GM13977 (cell line): ENCODE results near the gene ERMN.
"Not testable (repeated sequence)": the region's sequence is repeated elsewhere in the genome, so short reads cannot be mapped to it uniquely, and the experiment has no call there.

Source experiments
- DNase-seq: peaks from one replicate; pipeline ENCODE4 v3.0.0; 2012; ENCODE audit warnings: low spot score
- CTCF ChIP-seq: IDR thresholded peaks from 2 replicates; pipeline ENCODE4 v1.5.1; 2012; ENCODE audit warnings: mild to moderate bottlenecking, control low read depth; ENCODE audit not compliant: insufficient read depth; ENCODE audit errors: extremely low read depth, missing control alignments
- in situ Hi-C: fragments of 300-500 bp; cut with MboI; formaldehyde crosslinking; loops from one replicate; pipeline ENCODE4 v1.12.0; 2022; ENCODE audit warnings: low sequenced_read_pairs, low pct_unique_long_range_greater_than_20kb, mixed read lengths, inconsistent platforms; ENCODE audit not compliant: unreplicated experiment

ERMN gene

GRCh38 chr2:157291018-157291417, 34.6 kb downstream of the ERMN start:
- no peak for DNase-seq
- in situ Hi-C loops = no loop called here
- no peak for TF ChIP-seq CTCF

- DNase-seq = no peak
- in situ Hi-C loops = no loop called here
- no peak for TF ChIP-seq CTCF
Observed at GRCh38 chr2:157290525-157290924, 35.1 kb downstream of the ERMN start.

GRCh38 chr2:157287160-157287559, 38.5 kb downstream of the ERMN start:
- TF ChIP-seq CTCF = no peak
- no peak for DNase-seq
- in situ Hi-C loops = no loop called here

GRCh38 chr2:157283468-157283867, 42.2 kb downstream of the ERMN start:
- no peak for TF ChIP-seq CTCF
- in situ Hi-C loops = no loop called here
- DNase-seq = no peak

GRCh38 chr2:157281316-157281715, 44.3 kb downstream of the ERMN start:
- no peak for TF ChIP-seq CTCF
- no peak for DNase-seq
- in situ Hi-C loops = no loop called here

- in situ Hi-C loops, DNase-seq: not testable (repeated sequence)
Observed at GRCh38 chr2:157279311-157279710, 46.3 kb downstream of the ERMN start.

- in situ Hi-C loops = no loop called here
- DNase-seq = no peak
- no peak for TF ChIP-seq CTCF
Observed at GRCh38 chr2:157271590-157272203, 53.9 kb downstream of the ERMN start.
